RWPE2 (cell line): ENCODE data around the gene DCHS1.

Experiments used
- ATAC-seq: fragments of 200-7000 bp; cut with Tn5 transposase; 3 replicates; pipeline ENCODE4 v1.9.1; 2021; ENCODE audit warnings: low read depth
- DNase-seq: peaks from one replicate; pipeline ENCODE4 v3.0.0-alpha.2; 2020; ENCODE audit warnings: low spot score
- H3K27ac ChIP-seq: fragments of 450-650 bp; 2 replicates; pipeline ENCODE4 v1.5.1; 2017; ENCODE audit warnings: mild to moderate bottlenecking; ENCODE audit not compliant: poor library complexity, severe bottlenecking
- H3K27me3 ChIP-seq: fragments of 250-450 bp; sonication (Bioruptor Pico); 2 replicates; pipeline ENCODE4 v1.5.1; 2021; ENCODE audit warnings: mild to moderate bottlenecking, moderate library complexity; ENCODE audit not compliant: insufficient read depth, poor library complexity, severe bottlenecking
- H3K36me3 ChIP-seq: fragments of 250-450 bp; sonication (Bioruptor Pico); 2 replicates; pipeline ENCODE4 v1.5.1; 2020; ENCODE audit warnings: low read depth, mild to moderate bottlenecking, moderate library complexity
- H3K4me1 ChIP-seq: fragments of 250-450 bp; sonication (Bioruptor Pico); 2 replicates; pipeline ENCODE4 v1.5.1; 2021; ENCODE audit warnings: mild to moderate bottlenecking, moderate library complexity; ENCODE audit not compliant: insufficient read depth, poor library complexity, severe bottlenecking
- H3K4me3 ChIP-seq: fragments of 250-450 bp; sonication (Bioruptor Pico); 2 replicates; pipeline ENCODE4 v1.5.1; 2021; ENCODE audit warnings: mild to moderate bottlenecking, moderate library complexity; ENCODE audit not compliant: severe bottlenecking
- H3K9me3 ChIP-seq: fragments of 250-450 bp; sonication (Bioruptor Pico); 2 replicates; pipeline ENCODE4 v1.5.1; 2021; ENCODE audit warnings: mild to moderate bottlenecking, moderate library complexity; ENCODE audit not compliant: severe bottlenecking
- CTCF ChIP-seq: fragments of 450-650 bp; IDR thresholded peaks from one replicate; pipeline ENCODE4 v1.5.1; 2017; ENCODE audit warnings: mild to moderate bottlenecking, moderate library complexity; ENCODE audit not compliant: poor library complexity, severe bottlenecking

Gene DCHS1

DNA sequence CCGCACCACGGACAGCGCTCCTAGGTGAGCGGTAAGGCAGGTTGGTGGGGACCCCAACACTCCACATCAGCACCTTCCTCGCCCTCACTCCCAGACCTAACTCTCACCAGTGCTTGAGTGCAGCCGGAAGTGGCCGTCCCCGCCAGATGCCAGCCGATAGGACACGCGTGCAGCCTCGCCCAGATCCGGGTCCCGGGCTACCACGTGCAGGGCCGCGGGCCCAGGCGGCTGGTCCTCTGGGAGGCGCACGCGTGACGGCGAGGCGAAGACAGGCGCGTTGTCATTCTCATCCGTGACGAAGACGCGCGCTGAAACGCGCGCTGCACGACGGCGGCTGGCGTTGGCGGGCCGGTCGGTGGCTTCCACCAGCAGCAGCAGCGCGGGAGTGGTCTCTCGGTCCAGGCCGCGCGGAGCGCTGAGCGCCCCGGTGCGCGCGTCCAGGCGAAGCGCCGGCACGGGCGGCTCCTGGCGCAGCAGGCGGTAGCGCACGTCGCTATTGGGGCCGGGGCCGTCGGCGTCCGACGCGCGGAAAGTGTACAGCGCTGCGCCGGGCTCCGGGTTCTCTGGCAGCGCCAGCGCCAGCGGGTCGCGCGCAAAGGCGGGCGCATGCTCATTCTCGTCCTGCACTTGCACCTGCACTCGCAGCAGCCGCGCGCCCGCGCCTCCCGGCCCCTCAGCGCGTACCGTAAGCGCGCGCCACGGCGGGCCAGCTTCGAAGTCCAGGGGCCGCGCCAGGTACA, 25.5 kb downstream of the DCHS1 start:
- no peaks in the 10 kb centered on the region for H3K9me3 ChIP-seq
- H3K36me3 ChIP-seq: no peaks in the 10 kb centered on the region
- H3K27ac ChIP-seq: no peak overlapping the region
- TF ChIP-seq CTCF: no peak
- no peaks in the 10 kb centered on the region for H3K4me1 ChIP-seq
- no peak for DNase-seq
- no peaks in the 10 kb centered on the region for H3K27me3 ChIP-seq
- no peak overlapping the region for H3K4me3 ChIP-seq
- no peak for ATAC-seq

DNA sequence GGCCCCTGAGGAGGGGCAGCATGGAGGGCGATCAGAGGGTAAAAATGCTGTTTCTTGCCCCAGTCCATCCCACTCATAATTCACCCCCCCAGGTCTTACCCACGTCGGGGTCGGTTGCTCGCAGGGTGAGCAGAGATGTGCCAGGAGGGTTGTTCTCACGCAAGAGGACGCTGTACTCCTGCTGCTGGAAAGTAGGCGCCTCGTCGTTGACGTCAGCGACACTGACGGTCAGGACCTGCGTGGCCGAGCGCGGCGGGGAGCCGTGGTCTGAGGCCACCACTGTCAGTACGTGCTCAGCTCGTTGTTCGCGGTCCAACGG, 26.1 kb downstream of the DCHS1 start:
- no peak for ATAC-seq
- Histone ChIP-seq H3K4me1 (no peaks in the 10 kb centered on the region), H3K36me3 (no peaks in the 10 kb centered on the region), H3K4me3 (no peak overlapping the region), H3K27ac (no peak overlapping the region), H3K9me3 (no peaks in the 10 kb centered on the region), H3K27me3 (no peaks in the 10 kb centered on the region)
- no peak for DNase-seq
- no peak for TF ChIP-seq CTCF

DNA sequence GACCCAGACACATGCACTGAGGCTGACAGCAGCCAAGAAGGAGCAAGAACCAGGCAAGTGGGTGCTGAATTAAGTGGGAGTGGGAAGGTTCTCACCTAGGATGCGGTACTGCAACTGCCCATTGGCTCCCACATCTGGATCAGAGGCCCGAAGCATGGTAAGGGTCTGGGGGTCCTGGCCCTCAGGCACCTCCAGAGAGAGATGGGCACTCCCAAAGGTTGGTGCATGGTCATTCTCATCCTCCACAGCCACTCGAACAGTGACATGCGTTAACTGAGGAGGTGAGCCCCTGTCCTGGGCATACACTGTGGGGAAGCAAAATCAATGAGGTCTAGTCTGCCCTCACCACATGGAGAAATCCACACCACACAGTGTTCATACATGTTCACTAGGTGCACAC, 27.1 kb downstream of the DCHS1 start:
- Histone ChIP-seq H3K27me3 (no peaks in the 10 kb centered on the region), H3K9me3 (no peaks in the 10 kb centered on the region), H3K4me1 (no peaks in the 10 kb centered on the region), H3K36me3 (no peaks in the 10 kb centered on the region), H3K4me3 (no peak overlapping the region), H3K27ac (no peak overlapping the region)
- ATAC-seq (no peak), DNase-seq (no peak)
- TF ChIP-seq CTCF: no peak

GRCh38 chr11:6627762-6628241, 27.8 kb downstream of the DCHS1 start:
- no peak overlapping the region for H3K27ac ChIP-seq
- H3K27me3 ChIP-seq: no peaks in the 10 kb centered on the region
- TF ChIP-seq CTCF: no peak
- ATAC-seq (no peak), DNase-seq (no peak)
- H3K4me1 ChIP-seq: no peaks in the 10 kb centered on the region
- no peak overlapping the region for H3K4me3 ChIP-seq
- no peaks in the 10 kb centered on the region for H3K9me3 ChIP-seq
- H3K36me3 ChIP-seq: no peaks in the 10 kb centered on the region

DNA sequence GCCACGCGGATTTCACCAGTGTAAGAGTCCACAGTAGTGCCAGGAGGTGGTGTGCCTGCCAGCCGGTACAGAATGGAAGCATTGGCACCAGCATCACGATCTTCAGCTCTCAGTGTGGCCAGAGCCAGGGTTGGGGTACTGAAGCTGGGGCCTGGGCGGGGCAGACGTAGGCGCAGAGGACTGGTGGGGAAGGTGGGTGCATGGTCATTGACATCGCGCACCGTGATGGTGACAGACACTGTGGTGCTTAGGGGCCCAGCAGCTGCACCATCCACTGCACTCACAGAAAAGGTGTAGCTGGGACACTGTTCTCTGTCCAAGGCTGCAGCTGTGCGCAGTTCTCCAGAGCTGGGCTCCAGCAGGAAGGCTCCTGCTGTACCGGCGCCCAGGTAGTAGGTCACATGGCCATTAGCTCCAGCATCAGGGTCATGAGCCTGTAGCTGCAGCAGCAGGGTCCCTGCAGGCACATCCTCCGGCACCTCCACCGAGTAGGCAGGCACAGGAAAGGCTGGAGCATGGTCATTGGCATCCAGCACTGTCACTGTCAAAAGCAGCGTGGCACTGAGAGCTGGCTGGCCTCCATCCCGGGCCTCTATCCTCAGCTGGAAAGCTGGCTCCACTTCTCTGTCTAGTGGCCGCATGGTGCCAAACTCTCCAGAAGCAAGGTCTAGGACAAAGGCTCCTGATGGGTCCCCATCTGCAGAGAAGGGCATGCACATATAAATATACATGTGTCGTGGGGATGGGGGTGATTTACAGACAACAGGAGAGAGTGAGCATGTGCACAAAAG, 28.4 kb downstream of the DCHS1 start:
- TF ChIP-seq CTCF: no peak
- no peaks in the 10 kb centered on the region for H3K9me3 ChIP-seq
- no peak overlapping the region for H3K4me3 ChIP-seq
- H3K27ac ChIP-seq: no peak overlapping the region
- H3K4me1 ChIP-seq: no peaks in the 10 kb centered on the region
- ATAC-seq (no peak), DNase-seq (no peak)
- H3K27me3 ChIP-seq: no peaks in the 10 kb centered on the region
- H3K36me3 ChIP-seq: no peaks in the 10 kb centered on the region
